ENCODE results near the gene CEP63. TPM values are rescaled to one million over a fixed set of nuclear protein-coding genes. Genes with fewer than 3 reads are reported as not detected.

The CEP63 gene
- total RNA-seq, 2 experiments from 2014 or later: 21.3 to 25.9 TPM

DNA sequence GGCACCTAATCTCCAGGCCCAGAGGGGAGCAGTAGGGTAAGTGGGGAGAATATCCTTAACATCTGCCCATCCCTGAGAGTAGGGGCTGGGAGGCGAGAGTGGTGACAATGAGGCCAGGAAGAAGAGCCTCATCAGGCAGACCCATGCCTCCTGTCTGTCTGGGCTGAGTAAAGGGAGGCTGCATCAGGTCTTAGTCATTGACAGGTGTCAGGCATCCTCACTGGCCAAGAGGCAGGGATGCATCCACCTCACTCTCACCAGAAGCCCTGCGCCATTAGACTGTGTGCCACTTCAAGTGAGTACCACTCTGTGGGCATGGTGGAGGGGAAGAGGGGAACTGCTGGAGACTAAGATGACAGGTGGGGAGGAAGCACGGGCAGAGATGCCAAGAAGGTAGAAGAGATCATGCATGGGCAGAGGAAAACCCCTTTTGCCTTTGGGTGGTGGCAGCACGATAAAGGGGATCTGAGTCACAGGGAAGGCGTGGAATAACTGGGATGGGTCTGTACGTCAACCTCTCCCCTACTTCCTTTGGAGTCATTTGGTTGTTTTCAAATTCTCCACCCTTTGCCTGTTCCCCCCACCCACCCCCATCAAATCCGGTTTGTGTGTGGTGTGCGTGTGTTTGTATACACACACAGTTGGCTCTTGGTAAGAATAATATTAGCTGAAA, 14.2 kb upstream of the CEP63 start:
- DNase-seq (no peak), ATAC-seq (no peak)
- no peak overlapping the region for H3K27ac Mint-ChIP-seq
- H3K4me3 Mint-ChIP-seq: no peak overlapping the region
- peaks cover 3% of the 10 kb centered on the region for H3K36me3 Mint-ChIP-seq (ENCODE audit: low read depth)
- intact Hi-C loops (cut with DNase I, micrococcal nuclease): no loop called here
- no peaks in the 10 kb centered on the region for H3K4me1 Mint-ChIP-seq
- no peaks in the 10 kb centered on the region for H3K27me3 Mint-ChIP-seq
- no peaks in the 10 kb centered on the region for H3K9me3 Mint-ChIP-seq (ENCODE audit: low read depth)
- POLR2A ChIA-PET: no interaction called here
- CTCF ChIA-PET: interaction anchor here (0.6 to 4.8 kb wide), 10 partner anchors 12 to 380 kb away, joined by 3 to 67 read pairs (median 4); partner anchors contain the start of genes ANAPC13 and CEP63

DNA sequence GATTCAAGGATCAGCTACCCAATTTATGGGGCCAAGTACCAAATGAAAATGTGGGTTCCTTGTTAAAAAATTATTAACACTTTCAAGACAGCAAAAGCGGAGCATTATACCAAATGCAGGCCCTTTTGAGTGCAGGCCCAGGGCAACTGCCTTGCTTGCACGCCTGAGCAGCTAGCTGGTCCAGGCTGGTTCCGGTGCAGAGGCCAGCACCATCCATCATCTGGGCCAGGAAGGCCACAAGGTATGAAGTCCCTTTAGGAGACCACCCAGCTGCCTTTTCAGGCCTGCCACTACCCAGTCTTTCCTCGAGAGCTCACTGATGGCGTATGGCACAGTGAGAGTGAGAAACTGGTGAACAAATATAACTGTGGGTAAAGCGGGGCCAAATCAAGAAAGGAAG, 13.0 kb upstream of the CEP63 start:
- CTCF ChIA-PET: interaction anchor here (0.6 to 4.8 kb wide), 17 partner anchors 11 to 669 kb away, joined by 3 to 67 read pairs (median 5); partner anchors contain the start of genes AMOTL2, ANAPC13 and CEP63
- intact Hi-C loops (cut with DNase I, micrococcal nuclease): no loop called here
- no peak overlapping the region for H3K27ac Mint-ChIP-seq

DNA sequence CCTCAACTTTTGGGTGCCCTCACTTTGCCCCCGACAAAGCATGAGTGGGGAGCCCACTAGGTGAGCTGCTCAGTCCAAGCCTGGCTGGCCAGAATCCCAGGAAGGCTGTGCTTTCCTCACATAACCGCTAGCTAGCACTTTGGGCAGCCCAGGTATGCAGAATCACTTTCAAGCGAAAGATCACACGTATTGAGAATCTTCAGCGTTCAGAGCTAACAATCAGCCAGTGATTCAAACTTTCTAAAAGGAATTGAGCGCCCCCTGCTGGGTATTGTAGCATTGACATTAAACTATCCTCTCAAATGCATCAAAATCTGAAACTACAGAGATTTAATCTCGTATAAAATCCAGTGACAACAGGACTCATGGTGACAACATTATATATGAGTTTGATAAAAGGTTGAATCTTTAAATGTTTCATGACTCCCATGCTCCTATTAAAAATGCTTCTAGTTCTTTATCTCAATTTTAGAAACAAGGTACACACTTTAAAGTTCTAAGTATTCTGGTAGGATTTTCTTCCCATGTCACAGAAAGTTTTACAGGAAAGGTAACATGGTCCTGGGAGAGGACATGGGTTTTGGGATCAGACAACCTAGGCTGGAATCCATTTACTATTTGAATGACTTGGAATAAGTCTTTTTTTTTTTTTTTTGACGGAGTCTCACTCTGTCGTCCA, 11.8 kb upstream of the CEP63 start:
- Mint-ChIP-seq H3K4me3 (no peak overlapping the region), H3K9me3 (ENCODE audit: low read depth) (no peaks in the 10 kb centered on the region), H3K27me3 (no peaks in the 10 kb centered on the region), H3K27ac (no peak overlapping the region), H3K36me3 (ENCODE audit: low read depth) (peaks cover 16% of the 10 kb centered on the region), H3K4me1 (no peaks in the 10 kb centered on the region)
- peak; percentile 78 for ATAC-seq
- ChIA-PET POLR2A (interaction anchor here (0.7 to 1.4 kb wide), 2 partner anchors 9 to 12 kb away, joined by 4 to 6 read pairs; no protein-coding TSS in a partner anchor), CTCF (interaction anchor here (0.6 to 4.8 kb wide), 36 partner anchors 10 to 798 kb away, joined by 3 to 67 read pairs (median 4); partner anchors contain the start of genes AMOTL2, ANAPC13 and CEP63)
- intact Hi-C loops (cut with DNase I, micrococcal nuclease): loop anchor here (1.0 to 2.0 kb wide), 6 partner anchors 116 to 655 kb away; no protein-coding TSS in a partner anchor
- DNase-seq: peak; percentile 88

More for the DNA sequence above, 13.0 kb upstream of the CEP63 start:
- no peak for ATAC-seq
- POLR2A ChIA-PET: no interaction called here
- H3K4me3 Mint-ChIP-seq: no peak overlapping the region
- DNase-seq: no peak
- no peaks in the 10 kb centered on the region for H3K9me3 Mint-ChIP-seq (ENCODE audit: low read depth)
- H3K27me3 Mint-ChIP-seq: no peaks in the 10 kb centered on the region
- peaks cover 12% of the 10 kb centered on the region for H3K36me3 Mint-ChIP-seq (ENCODE audit: low read depth)
- H3K4me1 Mint-ChIP-seq: no peaks in the 10 kb centered on the region

DNA sequence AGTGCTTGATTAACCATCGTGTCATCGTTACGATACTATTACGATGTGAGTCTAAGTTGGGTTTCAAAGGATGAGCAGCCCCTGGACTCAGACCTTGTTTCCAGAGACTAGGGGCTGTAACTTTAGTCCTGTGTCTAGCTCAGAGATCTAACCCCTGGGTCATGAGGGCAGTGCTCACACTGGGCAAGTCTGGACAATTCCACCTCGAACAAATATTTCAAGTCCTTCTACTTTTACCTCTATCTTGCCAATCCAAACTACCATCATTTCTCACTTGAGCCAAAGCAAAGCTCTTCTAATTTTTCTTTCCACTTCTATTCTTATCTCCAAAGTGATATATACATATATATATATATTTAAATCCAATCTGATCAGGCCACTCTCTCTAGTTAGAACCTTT, 10.9 kb upstream of the CEP63 start:
- no peak for DNase-seq
- no peaks in the 10 kb centered on the region for H3K4me1 Mint-ChIP-seq
- ChIA-PET POLR2A (interaction anchor here (1.4 kb wide), 1 partner anchor 12 kb away, joined by 6 read pairs; no protein-coding TSS in a partner anchor), CTCF (interaction anchor here (0.6 to 4.8 kb wide), 13 partner anchors 8 to 302 kb away, joined by 3 to 67 read pairs (median 7); partner anchors contain the start of genes ANAPC13 and CEP63)
- intact Hi-C loops (cut with DNase I, micrococcal nuclease): loop anchor here (1.0 to 2.0 kb wide), 6 partner anchors 117 to 656 kb away; no protein-coding TSS in a partner anchor
- no peaks in the 10 kb centered on the region for H3K27me3 Mint-ChIP-seq
- no peaks in the 10 kb centered on the region for H3K9me3 Mint-ChIP-seq (ENCODE audit: low read depth)
- ATAC-seq: no peak
- H3K27ac Mint-ChIP-seq: no peak overlapping the region
- H3K36me3 Mint-ChIP-seq (ENCODE audit: low read depth): peaks cover 19% of the 10 kb centered on the region
- H3K4me3 Mint-ChIP-seq: no peak overlapping the region

DNA sequence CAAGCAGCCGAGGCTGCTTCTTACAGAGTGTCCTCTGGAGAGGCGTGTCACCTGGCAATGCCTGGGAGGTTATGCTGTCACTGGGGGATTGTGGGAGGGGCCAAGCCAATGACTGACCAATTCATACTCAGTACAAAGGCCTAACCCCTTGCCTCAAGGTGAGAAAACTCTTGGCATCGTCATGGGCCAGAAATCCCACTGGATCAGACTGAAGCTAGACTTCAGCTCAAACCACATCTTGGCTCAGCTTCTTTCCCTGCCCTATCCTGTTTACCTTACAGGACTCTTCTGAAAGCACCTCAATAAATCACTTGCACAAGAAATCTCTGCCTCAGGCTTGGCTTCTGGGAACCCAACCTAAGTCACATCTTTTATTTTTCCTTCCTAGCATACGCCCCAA, 9.6 kb upstream of the CEP63 start:
- H3K27ac Mint-ChIP-seq: no peak overlapping the region
- intact Hi-C loops (cut with DNase I, micrococcal nuclease): no loop called here
- ChIA-PET POLR2A (no interaction called here), CTCF (interaction anchor here (0.6 to 4.6 kb wide), 9 partner anchors 9 to 277 kb away, joined by 3 to 67 read pairs (median 11); partner anchors contain the start of genes ANAPC13 and CEP63)
- DNase-seq: no peak
- H3K9me3 Mint-ChIP-seq (ENCODE audit: low read depth): no peaks in the 10 kb centered on the region
- no peak overlapping the region for H3K4me3 Mint-ChIP-seq
- H3K27me3 Mint-ChIP-seq: no peaks in the 10 kb centered on the region
- peaks cover 31% of the 10 kb centered on the region for H3K36me3 Mint-ChIP-seq (ENCODE audit: low read depth)
- peaks cover 1% of the 10 kb centered on the region for H3K4me1 Mint-ChIP-seq
- no peak for ATAC-seq

DNA sequence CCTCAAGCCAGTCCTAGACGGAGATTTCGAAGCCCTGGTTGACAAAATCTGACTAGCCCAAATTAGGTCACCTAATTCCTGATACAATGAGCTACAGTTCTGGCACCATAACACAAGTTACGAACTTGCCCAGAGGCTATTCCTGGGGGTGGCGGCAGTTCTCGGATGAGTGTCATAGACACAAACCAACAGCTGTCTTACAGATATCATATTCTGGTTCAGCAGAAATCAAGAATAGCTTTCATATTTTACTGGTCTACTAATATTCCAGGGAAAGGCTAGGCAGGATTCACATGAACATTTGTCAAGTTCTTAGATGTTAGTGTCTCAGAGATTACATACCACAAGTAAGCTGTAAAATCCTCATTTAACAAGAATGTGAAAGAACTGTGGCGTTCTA, 8.9 kb upstream of the CEP63 start:
- Mint-ChIP-seq H3K4me3 (no peak overlapping the region), H3K36me3 (ENCODE audit: low read depth) (peaks cover 33% of the 10 kb centered on the region), H3K27me3 (no peaks in the 10 kb centered on the region), H3K27ac (no peak overlapping the region), H3K9me3 (ENCODE audit: low read depth) (no peaks in the 10 kb centered on the region), H3K4me1 (peaks cover 1% of the 10 kb centered on the region)
- ChIA-PET CTCF (interaction anchor here (0.6 to 4.4 kb wide), 13 partner anchors 8 to 278 kb away, joined by 3 to 21 read pairs (median 7); partner anchors contain the start of genes ANAPC13 and CEP63), POLR2A (no interaction called here)
- intact Hi-C loops (cut with DNase I, micrococcal nuclease): no loop called here
- ATAC-seq (no peak), DNase-seq (no peak)

DNA sequence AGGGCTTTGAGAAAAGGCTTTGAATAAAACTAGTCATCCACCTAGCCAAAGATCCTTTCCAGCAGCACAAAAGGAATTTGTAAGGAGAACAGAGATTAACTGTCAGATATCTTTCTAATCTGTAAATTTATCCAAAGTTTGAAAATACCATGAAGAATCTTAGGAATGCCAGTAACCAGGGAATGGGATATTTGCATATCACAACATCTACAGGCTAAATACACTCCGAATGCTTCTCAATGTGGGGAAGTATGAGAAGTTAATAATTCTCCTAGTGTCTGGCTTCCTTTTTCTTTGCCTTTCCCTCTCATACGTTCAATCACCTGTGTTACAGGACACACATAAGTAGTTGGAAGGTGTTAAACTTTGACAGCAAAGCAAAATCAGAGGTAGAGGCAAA, 7.9 kb upstream of the CEP63 start:
- H3K36me3 Mint-ChIP-seq (ENCODE audit: low read depth): peaks cover 39% of the 10 kb centered on the region
- DNase-seq (no peak), ATAC-seq (no peak)
- H3K4me1 Mint-ChIP-seq: peaks cover 7% of the 10 kb centered on the region
- H3K27me3 Mint-ChIP-seq: no peaks in the 10 kb centered on the region
- no peak overlapping the region for H3K4me3 Mint-ChIP-seq
- H3K27ac Mint-ChIP-seq: no peak overlapping the region
- intact Hi-C loops (cut with DNase I, micrococcal nuclease): no loop called here
- ChIA-PET CTCF (interaction anchor here (1.1 to 4.4 kb wide), 11 partner anchors 7 to 279 kb away, joined by 3 to 19 read pairs (median 5); partner anchors contain the start of genes ANAPC13 and CEP63), POLR2A (no interaction called here)
- H3K9me3 Mint-ChIP-seq (ENCODE audit: low read depth): no peaks in the 10 kb centered on the region

DNA sequence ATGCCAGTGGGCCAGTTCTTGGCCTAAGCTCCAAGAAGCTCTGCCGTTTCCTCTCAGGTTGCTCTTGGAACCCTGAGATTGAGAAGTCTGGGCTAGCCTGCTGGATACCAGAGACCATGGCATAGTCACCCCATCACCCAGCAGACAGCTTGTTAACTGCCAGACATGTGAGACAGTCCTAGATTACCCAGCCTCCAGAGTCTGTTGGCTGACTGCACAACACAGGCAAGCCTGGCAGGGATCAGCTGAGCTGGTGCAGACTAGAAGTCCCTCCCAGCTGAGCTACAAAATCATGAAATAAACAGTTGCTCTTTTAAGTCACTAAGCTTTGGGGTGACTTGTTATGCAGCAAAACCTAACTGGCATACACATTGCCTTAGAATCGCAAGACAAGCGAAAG, 5.3 kb upstream of the CEP63 start:
- ChIA-PET POLR2A (no interaction called here), CTCF (interaction anchor here (0.5 to 3.6 kb wide), 10 partner anchors 9 to 553 kb away, joined by 3 to 16 read pairs (median 3); no protein-coding TSS in a partner anchor)
- H3K36me3 Mint-ChIP-seq (ENCODE audit: low read depth): peaks cover 50% of the 10 kb centered on the region
- no peak overlapping the region for H3K4me3 Mint-ChIP-seq
- ATAC-seq (no peak), DNase-seq (no peak)
- H3K4me1 Mint-ChIP-seq: peaks cover 25% of the 10 kb centered on the region
- no peaks in the 10 kb centered on the region for H3K9me3 Mint-ChIP-seq (ENCODE audit: low read depth)
- no peaks in the 10 kb centered on the region for H3K27me3 Mint-ChIP-seq
- H3K27ac Mint-ChIP-seq: no peak overlapping the region
- intact Hi-C loops (cut with DNase I, micrococcal nuclease): loop anchor here in 1 of 2 experiments (10.0 kb wide), 1 partner anchor 996 kb away; no protein-coding TSS in a partner anchor

DNA sequence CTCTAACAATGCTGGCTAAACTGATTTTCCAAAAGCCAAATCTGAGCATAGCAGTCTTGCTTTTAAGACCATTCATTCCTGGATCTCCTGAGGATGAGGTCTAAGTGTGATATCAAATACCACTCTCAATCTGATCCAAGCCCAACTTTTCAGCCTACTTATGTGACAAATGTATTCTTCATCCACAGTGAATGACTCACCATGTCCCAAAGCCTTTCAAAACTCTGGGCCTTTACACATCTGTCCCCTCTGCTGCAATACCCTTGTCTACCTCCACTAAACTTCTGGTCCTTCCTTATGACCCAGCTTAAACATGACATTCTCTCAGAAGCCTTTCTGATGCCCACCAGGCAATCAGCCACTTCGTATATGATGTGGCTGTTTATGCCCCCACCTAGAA, 4.7 kb upstream of the CEP63 start:
- Mint-ChIP-seq H3K4me1 (peaks cover 25% of the 10 kb centered on the region), H3K4me3 (no peak overlapping the region), H3K9me3 (ENCODE audit: low read depth) (no peaks in the 10 kb centered on the region), H3K27me3 (no peaks in the 10 kb centered on the region), H3K27ac (peak overlapping the region; percentile 59), H3K36me3 (ENCODE audit: low read depth) (peaks cover 50% of the 10 kb centered on the region)
- CTCF ChIA-PET: interaction anchor here (0.7 to 5.7 kb wide), 11 partner anchors 8 to 553 kb away, joined by 3 to 44 read pairs (median 7); no protein-coding TSS in a partner anchor
- DNase-seq (no peak), ATAC-seq (no peak)
- intact Hi-C loops (cut with DNase I, micrococcal nuclease): loop anchor here in 1 of 2 experiments (10.0 kb wide), 1 partner anchor 996 kb away; no protein-coding TSS in a partner anchor
- POLR2A ChIA-PET: no interaction called here

DNA sequence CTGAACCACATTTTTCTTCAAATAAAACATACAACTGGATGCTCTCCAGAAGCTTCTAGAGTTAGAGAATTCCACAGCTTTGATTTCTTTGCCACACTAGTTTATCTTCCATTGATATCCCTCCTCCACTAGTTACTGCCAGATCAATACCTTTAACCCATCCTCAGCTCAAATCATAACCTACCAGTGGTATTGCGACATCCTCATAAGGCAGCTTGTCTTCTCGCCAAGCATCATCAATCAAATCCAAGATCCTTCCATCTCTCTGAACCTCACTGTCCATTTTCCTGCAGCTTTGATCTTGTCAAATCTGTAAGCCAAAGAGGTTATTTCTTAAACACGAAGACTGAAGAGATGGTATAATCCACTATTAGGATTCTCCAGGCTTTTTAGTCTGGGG, 3.2 kb upstream of the CEP63 start:
- intact Hi-C loops (cut with DNase I, micrococcal nuclease): loop anchor here in 1 of 2 experiments (10.0 kb wide), 1 partner anchor 998 kb away; no protein-coding TSS in a partner anchor
- H3K27me3 Mint-ChIP-seq: no peaks in the 10 kb centered on the region
- CTCF ChIA-PET: interaction anchor here (0.8 to 5.7 kb wide), 12 partner anchors 9 to 311 kb away, joined by 3 to 44 read pairs (median 5); no protein-coding TSS in a partner anchor
- no peaks in the 10 kb centered on the region for H3K9me3 Mint-ChIP-seq (ENCODE audit: low read depth)
- H3K36me3 Mint-ChIP-seq (ENCODE audit: low read depth): peaks cover 41% of the 10 kb centered on the region
- DNase-seq: no peak
- H3K4me1 Mint-ChIP-seq: peaks cover 32% of the 10 kb centered on the region
- no peak for ATAC-seq
- peak overlapping the region; percentile 73 for H3K27ac Mint-ChIP-seq
- POLR2A ChIA-PET: interaction anchor here (1.3 kb wide), 1 partner anchor 9 kb away, joined by 4 read pairs; no protein-coding TSS in a partner anchor
- H3K4me3 Mint-ChIP-seq: no peak overlapping the region

All from activated CD4-positive, alpha-beta T cell treated with anti-CD3 and anti-CD28 coated beads for 36 hours (primary cell).